ENCODE measurements around the gene OLFML3. TPM values are rescaled to one million over a fixed set of nuclear protein-coding genes. Genes with fewer than 3 reads are reported as not detected.

The OLFML3 gene
- total and polyA plus RNA-seq, 2 of the 13 experiments (the other 11 are each of a cell fraction or from before 2014, with no cell fraction given): 2.0 to 5.1 TPM

- TF ChIP-seq, protein P1, sequence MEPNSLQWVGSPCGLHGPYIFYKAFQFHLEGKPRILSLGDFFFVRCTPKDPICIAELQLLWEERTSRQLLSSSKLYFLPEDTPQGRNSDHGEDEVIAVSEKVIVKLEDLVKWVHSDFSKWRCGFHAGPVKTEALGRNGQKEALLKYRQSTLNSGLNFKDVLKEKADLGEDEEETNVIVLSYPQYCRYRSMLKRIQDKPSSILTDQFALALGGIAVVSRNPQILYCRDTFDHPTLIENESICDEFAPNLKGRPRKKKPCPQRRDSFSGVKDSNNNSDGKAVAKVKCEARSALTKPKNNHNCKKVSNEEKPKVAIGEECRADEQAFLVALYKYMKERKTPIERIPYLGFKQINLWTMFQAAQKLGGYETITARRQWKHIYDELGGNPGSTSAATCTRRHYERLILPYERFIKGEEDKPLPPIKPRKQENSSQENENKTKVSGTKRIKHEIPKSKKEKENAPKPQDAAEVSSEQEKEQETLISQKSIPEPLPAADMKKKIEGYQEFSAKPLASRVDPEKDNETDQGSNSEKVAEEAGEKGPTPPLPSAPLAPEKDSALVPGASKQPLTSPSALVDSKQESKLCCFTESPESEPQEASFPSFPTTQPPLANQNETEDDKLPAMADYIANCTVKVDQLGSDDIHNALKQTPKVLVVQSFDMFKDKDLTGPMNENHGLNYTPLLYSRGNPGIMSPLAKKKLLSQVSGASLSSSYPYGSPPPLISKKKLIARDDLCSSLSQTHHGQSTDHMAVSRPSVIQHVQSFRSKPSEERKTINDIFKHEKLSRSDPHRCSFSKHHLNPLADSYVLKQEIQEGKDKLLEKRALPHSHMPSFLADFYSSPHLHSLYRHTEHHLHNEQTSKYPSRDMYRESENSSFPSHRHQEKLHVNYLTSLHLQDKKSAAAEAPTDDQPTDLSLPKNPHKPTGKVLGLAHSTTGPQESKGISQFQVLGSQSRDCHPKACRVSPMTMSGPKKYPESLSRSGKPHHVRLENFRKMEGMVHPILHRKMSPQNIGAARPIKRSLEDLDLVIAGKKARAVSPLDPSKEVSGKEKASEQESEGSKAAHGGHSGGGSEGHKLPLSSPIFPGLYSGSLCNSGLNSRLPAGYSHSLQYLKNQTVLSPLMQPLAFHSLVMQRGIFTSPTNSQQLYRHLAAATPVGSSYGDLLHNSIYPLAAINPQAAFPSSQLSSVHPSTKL (CRISPR knock-in tag; IDR thresholded peaks at IDR 0.05): 0 out of 2 replicates have a peak, but pooled peaks have one; percentile 31
- TF ChIP-seq ZNF75D (CRISPR knock-in tag; IDR thresholded peaks at IDR 0.05; ENCODE audit: borderline replicate concordance) (no peak), HNF4A (CRISPR knock-in tag; IDR thresholded peaks at IDR 0.05) (peak; percentile 69), ARHGAP35 (CRISPR knock-in tag; IDR thresholded peaks at IDR 0.05; ENCODE audit: borderline replicate concordance) (no peak), SMARCC2 (IDR thresholded peaks at IDR 0.05) (no peak), CEBPB (IDR thresholded peaks at IDR 0.05; ENCODE audit: borderline replicate concordance, low read depth, low read length) (no peak), RNF2 (conservative IDR thresholded peaks at IDR 0.05; ENCODE audit: low read depth) (no peak), FOXA3 (CRISPR knock-in tag; IDR thresholded peaks at IDR 0.05) (0 out of 2 replicates have a peak, but pooled peaks have one; percentile 8), ZNF296 (CRISPR knock-in tag; conservative IDR thresholded peaks at IDR 0.05) (no peak), HINFP (CRISPR knock-in tag; IDR thresholded peaks at IDR 0.05; ENCODE audit: low read depth) (no peak), ZNF746 (CRISPR knock-in tag; IDR thresholded peaks at IDR 0.05) (no peak), HMG20A (CRISPR knock-in tag; IDR thresholded peaks at IDR 0.05; ENCODE audit: borderline replicate concordance) (0 out of 2 replicates have a peak, but pooled peaks have one; percentile 22), ZBTB4 (CRISPR knock-in tag; IDR thresholded peaks at IDR 0.05; ENCODE audit: borderline replicate concordance) (no peak)
- TF ChIP-seq, protein P2, sequence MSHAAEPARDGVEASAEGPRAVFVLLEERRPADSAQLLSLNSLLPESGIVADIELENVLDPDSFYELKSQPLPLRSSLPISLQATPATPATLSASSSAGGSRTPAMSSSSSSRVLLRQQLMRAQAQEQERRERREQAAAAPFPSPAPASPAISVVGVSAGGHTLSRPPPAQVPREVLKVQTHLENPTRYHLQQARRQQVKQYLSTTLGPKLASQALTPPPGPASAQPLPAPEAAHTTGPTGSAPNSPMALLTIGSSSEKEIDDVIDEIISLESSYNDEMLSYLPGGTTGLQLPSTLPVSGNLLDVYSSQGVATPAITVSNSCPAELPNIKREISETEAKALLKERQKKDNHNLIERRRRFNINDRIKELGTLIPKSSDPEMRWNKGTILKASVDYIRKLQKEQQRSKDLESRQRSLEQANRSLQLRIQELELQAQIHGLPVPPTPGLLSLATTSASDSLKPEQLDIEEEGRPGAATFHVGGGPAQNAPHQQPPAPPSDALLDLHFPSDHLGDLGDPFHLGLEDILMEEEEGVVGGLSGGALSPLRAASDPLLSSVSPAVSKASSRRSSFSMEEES (CRISPR knock-in tag; IDR thresholded peaks at IDR 0.05): peak; percentile 41; the same call in 1 of the 2 replicates
Observed at GRCh38 chr1:113945329-113945728, 33.9 kb upstream of the OLFML3 start (continued).

Data from HepG2 (cell line).